Left renal pelvis (tissue), 4 donors: Measurements from ENCODE around the gene NAIF1. TPM values are rescaled to one million over a fixed set of nuclear protein-coding genes. Genes with fewer than 3 reads are reported as not detected.
"Not testable (repeated sequence)": the region's sequence is repeated elsewhere in the genome, so short reads cannot be mapped to it uniquely, and the experiment has no call there.

Experiments used
- DNase-seq, 4 donors: peaks; one replicate each; pipeline ENCODE4 v3.0.0-alpha.2; 2013; ENCODE audit warnings: low read depth in 4 of 4, low spot score in 3 of 4
- polyA plus RNA-seq, 4 donors: library from polyadenylated mRNA; unstranded; fragments of 120-200 nt; gene quantifications; one replicate each; pipeline ENCODE4 v1.2.1, GENCODE V29; 2013; ENCODE audit not compliant: insufficient read length in 4 of 4

The NAIF1 gene
- polyA plus RNA-seq, 4 donors, result 7.6 to 14.0 (median 11.0) TPM

- DNase-seq, result no peak
Observed at GRCh38 chr9:128088253-128088945, 21.3 kb upstream of the NAIF1 start.

DNA sequence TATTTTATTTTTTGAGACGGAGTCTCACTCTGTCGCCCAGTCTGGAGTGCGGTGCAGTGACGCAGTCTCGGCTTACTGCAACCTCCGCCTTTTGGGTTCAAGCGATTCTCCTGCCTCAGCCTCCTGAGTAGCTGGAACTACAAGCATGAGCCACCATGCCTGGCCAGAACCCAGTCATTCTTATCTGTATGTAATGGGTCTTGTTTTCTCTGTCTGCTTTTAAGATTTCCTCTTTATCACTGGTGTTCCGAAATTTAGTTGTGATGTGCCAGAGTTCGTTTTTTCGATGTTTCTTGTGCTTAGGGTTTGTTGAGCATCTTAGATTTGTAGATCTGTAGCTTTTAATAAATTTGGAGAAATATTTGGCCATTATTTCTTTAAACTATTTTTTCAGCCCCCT is 20.1 kb upstream of the NAIF1 start:
- no peak for DNase-seq

DNA sequence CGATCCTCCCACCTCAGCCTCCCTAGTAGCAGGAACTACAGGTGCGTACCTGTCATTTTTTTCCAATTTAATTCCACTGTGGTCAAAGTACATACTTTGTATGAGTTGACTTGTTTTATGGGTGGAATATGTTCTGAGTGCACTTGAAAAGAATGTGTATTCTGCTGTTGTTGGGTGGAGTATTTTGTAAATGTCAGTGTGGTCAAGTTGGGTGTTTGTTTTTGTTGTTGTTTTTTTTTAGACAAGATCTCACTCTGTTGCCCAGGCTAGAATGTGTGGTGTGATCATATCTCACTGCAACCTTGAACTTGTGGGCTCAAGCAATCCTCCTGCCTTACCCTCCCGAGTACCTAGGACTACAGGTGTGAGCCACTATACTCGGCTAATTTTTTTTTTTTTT is 18.8 kb upstream of the NAIF1 start:
- DNase-seq, result no peak

- no peak for DNase-seq
Observed at GRCh38 chr9:128084746-128085145, 17.6 kb upstream of the NAIF1 start.

GRCh38 chr9:128082151-128082550 is 15.0 kb upstream of the NAIF1 start:
- no peak for DNase-seq

DNA sequence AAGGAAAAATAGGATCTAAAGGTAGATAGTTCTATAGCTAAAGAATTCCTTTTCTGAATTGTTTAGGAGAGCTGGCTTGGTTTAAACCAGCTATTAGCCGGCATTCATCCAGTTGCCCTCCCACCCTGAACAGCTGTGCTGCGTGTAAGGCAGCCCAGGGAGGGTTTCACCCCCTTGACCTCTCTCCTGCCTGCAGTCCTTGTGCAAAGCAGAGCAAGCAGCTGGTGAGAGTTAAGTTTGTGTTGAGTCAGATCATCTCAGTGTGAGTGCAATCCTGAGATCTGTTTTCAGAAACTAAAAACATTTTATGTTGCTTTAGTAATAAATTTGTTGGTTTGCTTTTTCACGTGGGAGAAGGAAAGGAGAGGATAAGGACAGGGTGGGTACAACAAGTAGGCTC is 13.9 kb upstream of the NAIF1 start:
- DNase-seq, result no peak

- DNase-seq, result no peak
Observed at GRCh38 chr9:128080206-128080605, 13.1 kb upstream of the NAIF1 start.

DNA sequence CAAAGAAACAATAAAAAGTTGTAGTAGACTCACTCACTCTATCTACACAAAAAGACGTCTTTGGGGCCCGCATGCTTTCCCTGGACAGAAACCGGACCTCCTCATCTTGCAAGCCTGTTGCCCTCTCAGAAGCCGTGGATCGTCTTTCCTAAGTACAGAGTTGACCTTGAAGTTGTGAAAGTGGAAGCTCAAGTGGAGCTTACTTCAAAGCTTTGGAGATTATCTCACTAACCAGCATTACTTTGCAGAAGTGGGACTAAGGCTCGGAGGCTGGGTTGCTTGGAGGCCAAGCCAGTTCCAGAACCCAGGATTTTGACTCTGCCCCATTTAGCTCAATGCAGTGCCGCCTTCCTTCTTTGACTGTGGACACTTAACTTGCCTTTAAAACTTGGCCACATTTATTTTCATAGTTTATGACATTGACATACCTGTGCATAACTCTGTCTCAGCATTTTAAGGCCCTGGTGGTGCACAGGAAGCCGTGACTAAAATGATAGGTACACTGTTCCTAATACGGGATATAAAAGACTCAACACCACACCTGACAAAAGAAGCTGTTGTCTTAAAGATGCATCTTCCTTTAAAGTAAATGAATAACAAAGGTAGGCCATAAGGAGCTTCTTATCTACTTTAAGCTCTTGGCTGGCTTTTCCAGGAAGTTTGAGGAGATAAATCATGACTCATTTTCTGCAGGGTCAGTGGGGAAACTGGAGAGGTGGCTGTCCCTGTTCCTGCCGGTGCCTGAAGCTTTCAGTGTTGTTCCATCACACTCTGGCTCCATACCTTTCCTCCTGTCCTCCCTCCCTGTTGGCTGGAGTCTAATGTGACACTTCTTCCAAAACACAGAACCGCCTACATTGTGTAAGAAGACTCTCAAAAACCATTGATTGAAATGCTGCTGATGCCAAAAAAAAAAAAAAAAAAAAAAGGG is 11.6 kb upstream of the NAIF1 start:
- no peak for DNase-seq

- DNase-seq, result no peak
Observed at GRCh38 chr9:128077847-128078503, 10.9 kb upstream of the NAIF1 start.

- DNase-seq, result no peak
Observed at GRCh38 chr9:128073253-128073886, 6.2 kb upstream of the NAIF1 start.

- no peak for DNase-seq
Observed at GRCh38 chr9:128072144-128073021, 5.3 kb upstream of the NAIF1 start.

DNA sequence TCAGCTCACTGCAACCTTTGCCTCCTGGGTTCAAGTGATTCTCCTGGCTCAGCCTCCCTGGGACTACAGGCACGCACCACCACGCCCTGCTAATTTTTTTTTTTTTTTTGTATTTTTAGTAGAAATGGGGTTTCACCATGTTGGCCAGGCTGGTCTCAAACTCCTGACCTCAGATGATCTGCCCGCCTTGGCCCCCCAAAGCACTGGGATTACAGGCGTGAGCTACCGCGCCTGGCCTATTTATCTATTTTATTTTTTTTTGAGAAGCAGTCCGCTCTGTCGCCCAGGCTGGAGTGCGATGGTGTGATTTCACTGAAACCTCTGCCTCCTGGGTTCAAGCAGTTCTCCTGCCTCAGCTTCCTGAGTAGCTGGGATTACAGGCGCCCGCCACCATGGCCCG is 4.4 kb upstream of the NAIF1 start:
- not testable (repeated sequence) for DNase-seq

DNA sequence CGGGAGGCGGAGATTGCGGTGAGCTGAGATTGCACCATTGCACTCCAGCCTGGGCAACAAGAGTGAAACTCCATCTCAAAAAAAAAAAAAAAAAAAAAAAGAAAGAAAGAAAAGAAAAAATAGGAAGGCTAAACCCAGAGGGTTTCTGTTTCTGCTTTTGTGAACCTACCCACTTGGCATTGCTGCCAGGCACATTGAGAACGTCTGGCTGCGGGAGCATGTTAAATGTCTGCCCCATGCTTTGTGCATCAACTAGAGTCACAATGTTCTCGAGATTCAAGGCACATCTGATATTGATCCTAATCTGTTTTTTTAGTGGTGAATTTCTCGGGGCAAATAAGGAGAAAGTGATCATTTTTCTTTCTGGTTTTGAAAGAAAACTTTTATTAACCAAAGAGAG is 3.8 kb upstream of the NAIF1 start:
- DNase-seq, result no peak

DNA sequence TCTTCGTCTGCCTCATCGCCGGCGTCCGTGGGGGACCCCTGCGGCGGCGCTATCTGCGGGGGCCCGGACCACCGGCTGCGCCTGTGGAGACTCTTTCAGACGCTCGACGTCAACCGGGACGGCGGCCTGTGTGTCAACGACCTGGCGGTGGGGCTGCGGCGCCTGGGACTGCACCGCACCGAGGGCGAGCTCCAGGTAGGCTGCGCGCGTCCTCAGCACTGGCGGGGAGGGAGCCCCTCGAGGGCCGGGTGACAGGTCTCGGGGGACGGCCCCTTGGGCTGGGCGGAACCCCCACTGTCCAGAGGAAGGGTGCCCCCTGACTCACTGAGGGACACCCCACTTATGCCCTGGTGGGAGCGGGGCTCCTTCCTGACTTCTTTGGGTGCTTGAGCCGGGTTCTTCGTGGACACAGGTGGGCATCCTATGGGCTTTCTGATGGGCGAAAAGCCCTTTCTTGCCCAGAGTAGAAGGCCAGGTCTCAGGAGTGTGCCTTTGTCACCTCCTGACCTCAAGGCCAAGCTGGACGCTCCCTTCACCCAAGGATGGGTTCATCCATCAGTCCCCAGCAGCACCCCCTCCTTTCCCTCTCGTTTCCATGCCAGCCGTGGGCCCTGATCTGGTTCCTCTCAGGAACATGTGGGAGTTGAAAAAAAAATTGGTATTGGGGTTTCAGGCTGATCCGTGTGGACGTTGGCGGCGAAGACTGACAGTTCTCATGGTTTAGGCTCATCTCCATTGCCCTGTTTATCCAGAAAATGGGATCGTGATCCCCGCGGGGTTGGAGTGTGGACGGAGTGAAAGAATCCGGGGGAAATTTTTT is 1.5 kb upstream of the NAIF1 start:
- DNase-seq, result no peak

DNA sequence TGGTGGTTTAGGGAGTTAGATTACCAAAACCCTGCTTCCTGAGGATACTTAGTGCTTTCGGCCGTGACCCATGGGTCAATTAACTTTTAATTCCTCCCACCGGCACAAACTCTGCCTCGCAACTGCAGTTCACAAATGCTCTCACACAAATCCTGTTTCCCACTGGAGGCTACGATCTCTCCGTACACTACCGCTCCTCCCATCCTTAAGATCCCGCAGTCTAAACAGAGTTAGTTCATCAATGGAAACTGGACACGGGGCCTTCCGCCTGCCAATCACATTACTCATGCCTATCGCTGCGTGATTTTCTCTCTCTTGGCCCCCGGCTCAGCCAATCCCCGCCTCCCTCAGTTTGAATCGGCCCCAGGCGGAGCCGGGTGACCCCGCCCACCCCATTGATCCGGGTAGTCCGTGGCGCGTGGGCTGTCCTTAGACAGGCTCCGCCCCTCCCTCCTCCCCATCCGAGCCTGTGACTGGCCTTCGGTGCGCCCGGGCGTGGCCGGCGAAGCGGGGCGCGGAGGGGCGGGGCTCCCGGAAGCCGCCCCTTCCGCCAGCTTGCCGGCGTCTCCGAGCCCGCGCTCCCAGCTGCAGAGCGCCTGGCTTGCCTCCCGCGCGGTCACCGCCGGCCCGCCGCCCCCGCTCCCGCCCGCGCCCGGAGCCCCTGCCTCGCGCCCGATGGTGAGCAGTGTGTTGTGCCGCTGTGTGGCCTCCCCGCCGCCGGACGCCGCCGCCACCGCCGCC is 695 bp upstream of the NAIF1 start, which contains the start of gene SLC25A25:
SLC25A25 (plus strand) TSS at position 588 of the 741 bp plus-strand sequence; CDS start at position 676, 88 bp downstream.
- DNase-seq, result peak; percentile 95 to 99 (median 96)

- no peak for DNase-seq
Observed at GRCh38 chr9:128065907-128066712, 1.0 kb downstream of the NAIF1 start.
